Kidney (tissue), 14 donors: ENCODE measurements around the gene CHD5. TPM values are rescaled to one million over a fixed set of nuclear protein-coding genes. Genes with fewer than 3 reads are reported as not detected.

Source experiments
- DNase-seq, 5 donors: peaks; one replicate each; pipeline ENCODE4 v3.0.0-alpha.2; 2013 to 2020
- FAIRE-seq: peaks from 2 replicates; lab custom pipeline; 2012; peaks lifted over from hg19 to GRCh38; lab: Jason Lieb, UNC
- H3K27ac ChIP-seq, 2 donors: one replicate each; pipeline ENCODE4 v1.7.0; 2013; ENCODE audit warnings: low read depth in 2 of 2, low read length in 2 of 2, inconsistent platforms in 1 of 2
- H3K27me3 ChIP-seq: one replicate; pipeline ENCODE4 v1.7.1; 2013; ENCODE audit warnings: low read length, inconsistent platforms; ENCODE audit not compliant: control insufficient read depth, insufficient read depth
- H3K36me3 ChIP-seq, 3 donors: one replicate each; pipeline versions ENCODE4 v1.7.0 to v1.7.1; 2013; ENCODE audit warnings: low read length in 3 of 3, control low read depth in 1 of 3, inconsistent platforms in 1 of 3; ENCODE audit not compliant: insufficient read depth in 3 of 3, control insufficient read depth in 2 of 3
- H3K4me1 ChIP-seq, 3 donors: one replicate each; pipeline versions ENCODE4 v1.7.0 to v1.7.1; 2013; ENCODE audit warnings: low read length in 3 of 3, inconsistent platforms in 1 of 3, low read depth in 1 of 3; ENCODE audit not compliant: control insufficient read depth in 2 of 3, insufficient read depth in 2 of 3
- H3K4me3 ChIP-seq, 3 donors: one replicate each; pipeline versions ENCODE4 v1.7.0 to v1.8.1; 2013; ENCODE audit warnings: low read length in 3 of 3, control low read depth in 1 of 3, inconsistent platforms in 1 of 3
- H3K9ac ChIP-seq, 3 donors: one replicate each; pipeline versions ENCODE4 v1.7.0 to v1.7.1; 2013; ENCODE audit warnings: low read length in 3 of 3, control low read depth in 1 of 3, inconsistent platforms in 1 of 3
- H3K9me3 ChIP-seq, 3 donors: one replicate each; pipeline versions ENCODE4 v1.7.0 to v1.7.1; 2013; ENCODE audit warnings: low read length in 3 of 3, control low read depth in 1 of 3, inconsistent platforms in 1 of 3; ENCODE audit not compliant: control insufficient read depth in 2 of 3, insufficient read depth in 1 of 3
- intact Hi-C: fragments of 100-400 bp; cut with DNase I; formaldehyde crosslinking; loops from one replicate; pipeline ENCODE4 v1.11.1; 2022
- polyA plus RNA-seq: library from polyadenylated mRNA; stranded (reverse); fragments of 350-450 nt; fragmentation: Illumina TruSeq; extraction: RNeasy Lipid Tissue Mini Kit (QIAGEN cat#74804); gene quantifications from one replicate; pipeline ENCODE4 v1.2.3, GENCODE V29; 2014; ENCODE audit warnings: low read depth, low replicate concordance; ENCODE audit not compliant: insufficient read depth
- total RNA-seq: library from RNA; stranded (reverse); fragmentation: NEBNext Ultra II Directional; extraction: Animal tissue kit (Norgen Biotek cat#: 25700); gene quantifications from one replicate; pipeline ENCODE4 v1.2.1, GENCODE V29; 2021
- TF ChIP-seq, protein P1 (sequence below): IDR thresholded peaks from 3 replicates; pipeline ENCODE4 v1.5.1; 2012; ENCODE audit warnings: mild to moderate bottlenecking, moderate library complexity, borderline replicate concordance; ENCODE audit not compliant: insufficient read depth; ENCODE audit errors: extremely low read depth
- donor health status: control.
- donor health status: control.
- donor health status: control.
- donor health status: control.
- donor health status: control.
- donor health status: DM: yes; HTN: yes; CAD: no.
- donor health status: Normal renal cell carcinoma (clear cell type).

The CHD5 gene
- total and polyA plus RNA-seq, 2 donors from 2014 or later, result 0.54 to 0.85 TPM

- H3K36me3 ChIP-seq, result no peaks in the 10 kb centered on the region
- DNase-seq (peak in 1 of 5 donors; percentile 69), FAIRE-seq (no peak)
- H3K9me3 ChIP-seq, result no peaks in the 10 kb centered on the region
- H3K27me3 ChIP-seq, result no peaks in the 10 kb centered on the region
- no peaks in the 10 kb centered on the region for H3K4me1 ChIP-seq
- no peak overlapping the region for H3K27ac ChIP-seq
- TF ChIP-seq, protein P1, sequence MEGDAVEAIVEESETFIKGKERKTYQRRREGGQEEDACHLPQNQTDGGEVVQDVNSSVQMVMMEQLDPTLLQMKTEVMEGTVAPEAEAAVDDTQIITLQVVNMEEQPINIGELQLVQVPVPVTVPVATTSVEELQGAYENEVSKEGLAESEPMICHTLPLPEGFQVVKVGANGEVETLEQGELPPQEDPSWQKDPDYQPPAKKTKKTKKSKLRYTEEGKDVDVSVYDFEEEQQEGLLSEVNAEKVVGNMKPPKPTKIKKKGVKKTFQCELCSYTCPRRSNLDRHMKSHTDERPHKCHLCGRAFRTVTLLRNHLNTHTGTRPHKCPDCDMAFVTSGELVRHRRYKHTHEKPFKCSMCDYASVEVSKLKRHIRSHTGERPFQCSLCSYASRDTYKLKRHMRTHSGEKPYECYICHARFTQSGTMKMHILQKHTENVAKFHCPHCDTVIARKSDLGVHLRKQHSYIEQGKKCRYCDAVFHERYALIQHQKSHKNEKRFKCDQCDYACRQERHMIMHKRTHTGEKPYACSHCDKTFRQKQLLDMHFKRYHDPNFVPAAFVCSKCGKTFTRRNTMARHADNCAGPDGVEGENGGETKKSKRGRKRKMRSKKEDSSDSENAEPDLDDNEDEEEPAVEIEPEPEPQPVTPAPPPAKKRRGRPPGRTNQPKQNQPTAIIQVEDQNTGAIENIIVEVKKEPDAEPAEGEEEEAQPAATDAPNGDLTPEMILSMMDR, result no peak
- no peak overlapping the region for H3K4me3 ChIP-seq
- no peak overlapping the region for H3K9ac ChIP-seq
- intact Hi-C loops, result no loop called here
These were observed 76.8 kb downstream of the CHD5 start for GRCh38 chr1:6103111-6103853.

- intact Hi-C loops, result no loop called here
- no peaks in the 10 kb centered on the region for H3K4me1 ChIP-seq
- H3K4me3 ChIP-seq, result no peak overlapping the region
- TF ChIP-seq, protein P1, result no peak
- DNase-seq (peak in 1 of 5 donors; percentile 58), FAIRE-seq (no peak)
- H3K27me3 ChIP-seq, result no peaks in the 10 kb centered on the region
- H3K36me3 ChIP-seq, result no peaks in the 10 kb centered on the region
- no peak overlapping the region for H3K9ac ChIP-seq
- H3K27ac ChIP-seq, result no peak overlapping the region
- no peaks in the 10 kb centered on the region for H3K9me3 ChIP-seq
These were observed 77.6 kb downstream of the CHD5 start for GRCh38 chr1:6102532-6102845.

DNA sequence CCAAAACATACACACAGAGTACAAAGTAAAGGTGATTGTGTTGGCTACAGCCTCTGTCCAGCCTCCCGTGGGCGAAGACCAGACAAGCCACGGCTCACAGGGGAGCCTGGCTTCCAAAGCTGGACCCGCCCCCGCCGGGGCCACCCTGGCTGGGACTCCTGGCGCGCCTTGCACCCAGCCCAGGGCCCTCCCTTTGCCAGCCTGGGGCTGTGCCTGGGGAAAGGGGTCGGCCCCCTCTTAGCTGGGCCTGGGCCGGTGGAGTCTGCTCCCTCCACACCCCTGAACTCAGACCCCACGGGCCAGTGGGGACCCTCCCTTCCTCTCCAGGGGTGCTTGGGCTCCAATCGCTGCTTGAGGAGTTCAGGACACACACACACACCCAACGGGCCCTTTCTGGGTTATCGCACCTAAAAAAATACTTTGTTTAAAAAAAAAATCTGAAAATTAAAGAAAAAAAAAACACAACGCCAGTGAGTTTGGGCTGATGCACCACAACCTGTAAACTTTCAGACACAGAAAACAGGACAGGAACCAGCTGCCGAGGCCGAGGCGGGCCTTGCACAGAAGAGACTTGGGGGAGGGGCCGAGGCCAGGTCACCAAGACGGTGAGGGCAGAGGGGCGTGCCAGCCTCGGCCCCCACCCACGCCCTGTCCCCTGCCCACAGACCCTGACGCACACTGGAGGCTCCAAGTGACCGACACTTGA, 78.1 kb downstream of the CHD5 start:
- Histone ChIP-seq H3K4me1 (no peaks in the 10 kb centered on the region), H3K27ac (no peak overlapping the region), H3K9ac (no peak overlapping the region), H3K27me3 (no peaks in the 10 kb centered on the region), H3K9me3 (no peaks in the 10 kb centered on the region), H3K4me3 (no peak overlapping the region), H3K36me3 (no peaks in the 10 kb centered on the region)
- TF ChIP-seq, protein P1, result no peak
- no peak for FAIRE-seq
- intact Hi-C loops, result no loop called here
- peak in 2 of 5 donors; percentile 45 to 60 for DNase-seq
